ENCODE data around the gene TGFBR3. TPM values are rescaled to one million over a fixed set of nuclear protein-coding genes. Genes with fewer than 3 reads are reported as not detected.

The TGFBR3 gene
- total and polyA plus RNA-seq, 7 donors, result 5.1 to 24.5 (median 8.9) TPM

- no peaks in the 10 kb centered on the region for H3K36me3 ChIP-seq (ENCODE audit: insufficient read depth in 1 of 2, low read depth in 1 of 2)
- TF ChIP-seq, protein P1, sequence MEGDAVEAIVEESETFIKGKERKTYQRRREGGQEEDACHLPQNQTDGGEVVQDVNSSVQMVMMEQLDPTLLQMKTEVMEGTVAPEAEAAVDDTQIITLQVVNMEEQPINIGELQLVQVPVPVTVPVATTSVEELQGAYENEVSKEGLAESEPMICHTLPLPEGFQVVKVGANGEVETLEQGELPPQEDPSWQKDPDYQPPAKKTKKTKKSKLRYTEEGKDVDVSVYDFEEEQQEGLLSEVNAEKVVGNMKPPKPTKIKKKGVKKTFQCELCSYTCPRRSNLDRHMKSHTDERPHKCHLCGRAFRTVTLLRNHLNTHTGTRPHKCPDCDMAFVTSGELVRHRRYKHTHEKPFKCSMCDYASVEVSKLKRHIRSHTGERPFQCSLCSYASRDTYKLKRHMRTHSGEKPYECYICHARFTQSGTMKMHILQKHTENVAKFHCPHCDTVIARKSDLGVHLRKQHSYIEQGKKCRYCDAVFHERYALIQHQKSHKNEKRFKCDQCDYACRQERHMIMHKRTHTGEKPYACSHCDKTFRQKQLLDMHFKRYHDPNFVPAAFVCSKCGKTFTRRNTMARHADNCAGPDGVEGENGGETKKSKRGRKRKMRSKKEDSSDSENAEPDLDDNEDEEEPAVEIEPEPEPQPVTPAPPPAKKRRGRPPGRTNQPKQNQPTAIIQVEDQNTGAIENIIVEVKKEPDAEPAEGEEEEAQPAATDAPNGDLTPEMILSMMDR (IDR thresholded peaks at IDR 0.05), result no peak
- intact Hi-C loops (cut with DNase I), result no loop called here
- H3K4me1 ChIP-seq, result peaks cover 27% of the 10 kb centered on the region
- no peaks in the 10 kb centered on the region for H3K27me3 ChIP-seq (ENCODE audit: insufficient read depth in 3 of 3, low read length in 2 of 3)
- DNase-seq (no peak), ATAC-seq (no peak)
- H3K4me3 ChIP-seq, result no peak overlapping the region
- H3K9me3 ChIP-seq, result no peaks in the 10 kb centered on the region
- H3K27ac ChIP-seq, result no peak overlapping the region
Measured at GRCh38 chr1:91879733-91880132, 6.2 kb downstream of the TGFBR3 start.

- ATAC-seq, result no peak
- intact Hi-C loops (cut with DNase I), result no loop called here
- WGBS, 3 donors, result 63 to 81% (median 66%) methylated on average over 5 of the region's 5 CpGs
- DNase-seq, result no peak
- Histone ChIP-seq H3K36me3 (ENCODE audit: insufficient read depth in 1 of 2, low read depth in 1 of 2) (no peaks in the 10 kb centered on the region), H3K9me3 (no peaks in the 10 kb centered on the region), H3K4me1 (peaks cover 10% of the 10 kb centered on the region), H3K4me3 (no peak overlapping the region), H3K27ac (no peak overlapping the region), H3K27me3 (ENCODE audit: insufficient read depth in 3 of 3, low read length in 2 of 3) (no peaks in the 10 kb centered on the region)
- TF ChIP-seq, protein P1 (IDR thresholded peaks at IDR 0.05), result no peak
Measured at GRCh38 chr1:91877574-91878208, 8.3 kb downstream of the TGFBR3 start.

DNA sequence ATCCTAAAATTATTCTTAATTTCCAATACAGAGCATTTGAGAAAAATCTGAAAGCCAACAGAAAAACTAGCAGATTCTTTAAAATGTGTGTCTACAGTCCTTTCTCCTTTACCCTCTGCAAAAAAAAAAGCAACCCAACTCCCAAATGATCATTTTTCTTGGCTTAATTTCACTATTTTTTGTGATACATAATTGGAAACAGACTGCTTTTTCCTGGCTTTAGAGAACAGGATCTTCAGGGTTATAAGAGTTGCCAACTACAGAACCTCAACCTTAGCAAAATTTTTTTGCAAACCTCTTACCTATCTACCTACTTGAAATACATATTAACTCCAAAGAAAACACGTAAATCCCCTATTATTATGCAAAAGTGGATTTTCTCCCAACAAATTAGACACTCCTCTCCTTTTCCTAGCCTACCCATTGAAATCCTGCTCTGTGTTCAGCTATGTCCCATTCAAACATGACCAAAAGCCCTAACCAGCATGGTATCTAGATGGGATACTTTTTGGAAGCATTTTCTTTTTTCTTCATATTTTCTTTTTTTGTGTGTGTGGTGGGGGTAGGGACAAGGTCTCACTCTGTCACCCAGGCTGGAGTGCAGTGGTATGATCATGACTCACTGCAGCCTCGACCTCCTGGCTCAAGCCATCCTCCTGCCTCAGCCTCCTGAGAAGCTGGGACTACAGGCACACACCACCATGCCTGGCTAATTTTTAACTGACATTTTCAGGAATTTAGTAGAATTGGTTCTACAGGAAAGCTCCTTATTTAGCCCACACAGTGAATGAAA, 9.0 kb downstream of the TGFBR3 start:
- no peak overlapping the region for H3K4me3 ChIP-seq
- ATAC-seq, result no peak
- 80 to 81% (median 81%) methylated on average over 2 of the region's 2 CpGs for WGBS, 3 donors

DNA sequence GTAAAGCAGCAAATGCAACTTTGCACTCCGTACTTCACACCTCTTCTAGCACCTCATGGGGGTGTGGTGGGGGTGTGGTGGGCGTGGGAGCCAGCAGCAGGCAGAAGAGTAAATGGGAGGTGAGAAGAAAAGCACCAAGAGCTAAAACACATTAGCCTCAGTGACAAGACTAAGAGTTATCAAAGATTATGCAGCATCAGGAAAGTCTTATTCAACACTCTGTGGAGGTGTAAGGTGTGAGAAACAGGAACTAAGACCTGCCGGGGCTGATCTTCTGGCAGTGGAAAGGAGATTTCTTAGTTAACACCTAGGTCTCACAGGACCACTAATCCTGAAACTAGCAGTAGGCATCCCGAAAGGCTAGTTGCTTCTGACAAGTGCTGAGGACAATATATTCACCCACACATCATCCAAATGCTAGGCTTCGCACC, 9.9 kb downstream of the TGFBR3 start:
- no peaks in the 10 kb centered on the region for H3K27me3 ChIP-seq (ENCODE audit: insufficient read depth in 3 of 3, low read length in 2 of 3)
- no peaks in the 10 kb centered on the region for H3K9me3 ChIP-seq
- no peak overlapping the region for H3K4me3 ChIP-seq
- DNase-seq (no peak), ATAC-seq (no peak)
- intact Hi-C loops (cut with DNase I), result no loop called here
- H3K4me1 ChIP-seq, result peaks cover 20% of the 10 kb centered on the region
- WGBS, 3 donors, result 90 to 93% (median 91%) methylated on average over 5 of the region's 5 CpGs
- TF ChIP-seq, protein P1 (IDR thresholded peaks at IDR 0.05), result no peak
- no peak overlapping the region for H3K27ac ChIP-seq
- H3K36me3 ChIP-seq (ENCODE audit: insufficient read depth in 1 of 2, low read depth in 1 of 2), result no peaks in the 10 kb centered on the region

More for the DNA sequence above, 9.0 kb downstream of the TGFBR3 start:
- DNase-seq, result no peak
- intact Hi-C loops (cut with DNase I), result no loop called here
- H3K27ac ChIP-seq, result no peak overlapping the region
- no peaks in the 10 kb centered on the region for H3K9me3 ChIP-seq
- no peaks in the 10 kb centered on the region for H3K36me3 ChIP-seq (ENCODE audit: insufficient read depth in 1 of 2, low read depth in 1 of 2)
- TF ChIP-seq, protein P1 (IDR thresholded peaks at IDR 0.05), result no peak
- H3K27me3 ChIP-seq (ENCODE audit: insufficient read depth in 3 of 3, low read length in 2 of 3), result no peaks in the 10 kb centered on the region
- peaks cover 16% of the 10 kb centered on the region for H3K4me1 ChIP-seq

Measured in psoas muscle (tissue), 8 donors.